ENCODE results near the gene TTC16. TPM values are rescaled to one million over a fixed set of nuclear protein-coding genes. Genes with fewer than 3 reads are reported as not detected.
A peak's percentile ranks its signal among the peaks of the same experiment; 100 is the strongest.

TTC16 gene
- total RNA-seq, 3 donors from 2014 or later, result 0.31 TPM; not detected in 2

GRCh38 chr9:127742435-127743088 lies 26.7 kb downstream of the TTC16 start:
- intact Hi-C loops (cut with DNase I, micrococcal nuclease), result no loop called here
- H3K4me1 ChIP-seq (ENCODE audit: low read depth), result peaks cover 14% of the 10 kb centered on the region
- H3K4me3 ChIP-seq, result no peak overlapping the region
- H3K36me3 ChIP-seq (ENCODE audit: low read depth), result no peaks in the 10 kb centered on the region
- no peaks in the 10 kb centered on the region for H3K9me3 ChIP-seq
- DNase-seq (peak in 1 of 3 donors; percentile 59), ATAC-seq (peak; percentile 5)
- TF ChIP-seq CTCF (IDR thresholded peaks at IDR 0.05), result no peak

- Histone ChIP-seq H3K4me1 (ENCODE audit: low read depth) (peaks cover 14% of the 10 kb centered on the region), H3K4me3 (no peak overlapping the region), H3K36me3 (ENCODE audit: low read depth) (no peaks in the 10 kb centered on the region), H3K9me3 (no peaks in the 10 kb centered on the region)
- TF ChIP-seq CTCF (IDR thresholded peaks at IDR 0.05), result no peak
- ATAC-seq, result no peak
- intact Hi-C loops (cut with DNase I, micrococcal nuclease), result no loop called here
- DNase-seq, result no peak
Measured at GRCh38 chr9:127744398-127745110, 28.7 kb downstream of the TTC16 start.

DNA sequence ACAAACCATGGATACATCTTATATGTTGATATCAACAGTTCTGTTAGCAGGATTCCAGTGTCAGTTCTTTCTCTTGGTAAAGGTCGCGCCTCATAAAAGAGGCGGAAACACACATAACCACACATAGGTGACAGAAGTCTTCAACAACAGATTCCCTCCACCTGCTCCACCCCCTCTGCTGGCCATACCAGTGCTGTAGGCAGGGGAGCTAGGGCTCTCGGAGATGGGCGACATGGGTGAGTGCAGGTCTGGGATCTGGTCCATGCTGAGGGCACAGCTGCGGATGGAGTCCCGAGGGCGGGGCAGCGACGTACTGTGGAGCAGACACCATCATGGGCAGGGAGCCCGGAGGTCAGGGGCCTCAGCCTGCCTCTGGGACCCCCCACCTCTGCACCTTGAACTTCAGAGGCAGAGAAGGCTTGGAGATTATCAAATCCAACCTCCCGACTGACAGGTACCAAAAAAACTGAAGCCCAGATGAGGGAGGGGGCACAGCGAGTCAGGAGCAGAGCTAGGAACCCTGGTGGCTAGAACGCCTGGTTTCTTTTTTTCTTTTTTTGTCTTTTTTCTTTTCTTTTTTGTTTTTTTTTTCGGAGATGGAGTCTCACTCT lies 31.2 kb downstream of the TTC16 start:
- Histone ChIP-seq H3K4me3 (no peak overlapping the region), H3K9me3 (no peaks in the 10 kb centered on the region), H3K4me1 (ENCODE audit: low read depth) (no peaks in the 10 kb centered on the region), H3K36me3 (ENCODE audit: low read depth) (no peaks in the 10 kb centered on the region)
- no peak for ATAC-seq
- TF ChIP-seq CTCF (IDR thresholded peaks at IDR 0.05), result no peak
- no peak for DNase-seq
- intact Hi-C loops (cut with DNase I, micrococcal nuclease), result no loop called here

DNA sequence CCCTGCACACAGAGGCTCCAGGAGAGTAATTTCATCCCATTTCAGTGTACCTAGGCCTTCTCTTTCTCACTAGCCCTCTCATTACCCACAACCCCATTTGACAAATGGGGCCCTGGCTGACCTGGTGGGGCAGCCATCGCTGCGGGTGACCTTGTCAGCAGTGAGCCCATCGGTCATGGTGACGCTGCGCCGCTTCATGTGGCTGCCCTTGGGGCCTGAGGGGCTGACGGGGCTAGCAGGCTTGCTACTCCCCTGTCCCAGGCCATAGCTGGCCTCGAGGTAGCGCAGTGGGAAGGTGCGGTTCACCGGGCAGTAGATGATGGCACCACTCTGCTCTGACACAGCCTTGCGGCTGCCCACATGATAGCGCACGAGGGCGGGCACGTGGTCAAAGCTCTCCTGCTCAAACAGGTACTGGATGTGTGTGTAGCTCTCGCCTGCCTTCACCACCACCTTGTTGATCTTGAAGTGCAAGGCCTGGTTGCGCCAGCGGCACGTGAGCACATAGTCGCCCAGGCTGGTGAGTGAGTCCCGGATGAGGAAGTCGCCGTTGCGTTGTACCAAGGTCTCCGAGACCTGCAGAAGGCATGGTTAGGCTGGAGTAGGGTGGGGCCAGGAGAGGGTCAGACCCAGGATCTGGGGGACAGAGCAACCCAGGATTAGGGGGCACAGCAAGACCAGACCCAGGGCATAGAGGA lies 33.4 kb downstream of the TTC16 start:
- TF ChIP-seq CTCF (IDR thresholded peaks at IDR 0.05), result no peak
- intact Hi-C loops (cut with DNase I, micrococcal nuclease), result no loop called here
- H3K36me3 ChIP-seq (ENCODE audit: low read depth), result no peaks in the 10 kb centered on the region

GRCh38 chr9:127751269-127752054 lies 35.6 kb downstream of the TTC16 start:
- H3K4me3 ChIP-seq, result no peak overlapping the region
- H3K9me3 ChIP-seq, result no peaks in the 10 kb centered on the region
- no peaks in the 10 kb centered on the region for H3K36me3 ChIP-seq (ENCODE audit: low read depth)
- TF ChIP-seq CTCF (IDR thresholded peaks at IDR 0.05), result no peak
- ATAC-seq (peak; percentile 44), DNase-seq (peak in 1 of 3 donors; percentile 58)
- no peaks in the 10 kb centered on the region for H3K4me1 ChIP-seq (ENCODE audit: low read depth)
- intact Hi-C loops (cut with DNase I, micrococcal nuclease), result no loop called here

More for the DNA sequence above, 33.4 kb downstream of the TTC16 start:
- no peaks in the 10 kb centered on the region for H3K4me1 ChIP-seq (ENCODE audit: low read depth)
- DNase-seq, result no peak
- H3K9me3 ChIP-seq, result no peaks in the 10 kb centered on the region
- H3K4me3 ChIP-seq, result no peak overlapping the region
- ATAC-seq, result no peak

Measured in mucosa of descending colon (tissue), 3 donors.